Endodermal cell (in vitro differentiated cells): ENCODE data around the gene TFCP2L1. TPM values are rescaled to one million over a fixed set of nuclear protein-coding genes. Genes with fewer than 3 reads are reported as not detected.
A peak's percentile ranks its signal among the peaks of the same experiment; 100 is the strongest.

ENCODE experiments used
- DNase-seq: peaks from one replicate; pipeline ENCODE4 v3.0.0-alpha.2; 2017
- H3K27ac ChIP-seq: 2 replicates; pipeline ENCODE4 v1.5.1; 2013; ENCODE audit warnings: mild to moderate bottlenecking, low read depth, low read length, moderate library complexity
- H3K27me3 ChIP-seq: 2 replicates; pipeline ENCODE4 v1.6.1; 2013; ENCODE audit warnings: mild to moderate bottlenecking, low read length, moderate library complexity; ENCODE audit not compliant: insufficient read depth, control insufficient read depth, poor library complexity, severe bottlenecking
- H3K36me3 ChIP-seq: 2 replicates; pipeline ENCODE4 v1.7.0; 2013; ENCODE audit warnings: mild to moderate bottlenecking, low read length, moderate library complexity; ENCODE audit not compliant: control insufficient read depth, insufficient read depth
- H3K4me1 ChIP-seq: one replicate; pipeline ENCODE4 v1.7.0; 2013; ENCODE audit warnings: low read length; ENCODE audit not compliant: control insufficient read depth, insufficient read depth
- H3K4me3 ChIP-seq: 2 replicates; pipeline ENCODE4 v1.5.1; 2013; ENCODE audit warnings: mild to moderate bottlenecking, low read length, moderate library complexity
- H3K9ac ChIP-seq: 2 replicates; pipeline ENCODE4 v1.6.1; 2013; ENCODE audit warnings: mild to moderate bottlenecking, low read length, moderate library complexity; ENCODE audit not compliant: poor library complexity, severe bottlenecking; ENCODE audit errors: extremely low read depth
- H3K9me3 ChIP-seq: 2 replicates; pipeline ENCODE4 v1.6.1; 2013; ENCODE audit warnings: mild to moderate bottlenecking, low read length, moderate library complexity; ENCODE audit not compliant: control insufficient read depth
- H3K27ac Mint-ChIP-seq: 2 replicates; pipeline ENCODE4 v1.8.0; 2020; ENCODE audit warnings: mixed read lengths
- H3K27me3 Mint-ChIP-seq: 2 replicates; pipeline ENCODE4 v1.8.0; 2021; ENCODE audit warnings: mild to moderate bottlenecking, mixed read lengths; ENCODE audit not compliant: insufficient read depth
- H3K36me3 Mint-ChIP-seq: 2 replicates; pipeline ENCODE4 v1.8.0; 2020; ENCODE audit warnings: low read depth, mixed read lengths
- H3K4me1 Mint-ChIP-seq: 2 replicates; pipeline ENCODE4 v1.8.0; 2020; ENCODE audit warnings: mixed read lengths
- H3K4me3 Mint-ChIP-seq: 2 replicates; pipeline ENCODE4 v1.8.0; 2020; ENCODE audit warnings: mild to moderate bottlenecking, moderate library complexity, mixed read lengths
- H3K9me3 Mint-ChIP-seq: 2 replicates; pipeline ENCODE4 v1.8.0; 2020; ENCODE audit warnings: mild to moderate bottlenecking, mixed read lengths
- WGBS, 2 experiments: methylation state at CpG; one replicate each; pipeline versions ENCODE4 v1.1.5 to v1.1.7; 2013; ENCODE audit warnings: missing lambda C conversion rate in 2 of 2, mixed read lengths in 1 of 2; ENCODE audit not compliant: insufficient coverage in 1 of 2, insufficient read length in 1 of 2; 5-methylcytosine and 5-hydroxymethylcytosine counted together
- total RNA-seq, 2 donors: library from RNA; stranded (reverse); fragmentation: NEBNext Ultra II Directional in 1 of 2; extraction: Animal tissue kit (Norgen Biotek cat#: 25700) in 1 of 2; gene quantifications; 2 replicates in 1 of 2; 3 replicates in 1 of 2; pipeline ENCODE4 v1.2.1, GENCODE V29; 2021
- TF ChIP-seq, protein P1 (sequence below): fragments of 200-600 bp; sonication (generic); conservative IDR thresholded peaks from 2 replicates; pipeline ENCODE4 v1.5.0; 2021; ENCODE audit warnings: antibody characterized with exemption, mild to moderate bottlenecking

TFCP2L1 gene
- total RNA-seq, 2 donors from 2014 or later, result 3.3 to 4.3 TPM

DNA sequence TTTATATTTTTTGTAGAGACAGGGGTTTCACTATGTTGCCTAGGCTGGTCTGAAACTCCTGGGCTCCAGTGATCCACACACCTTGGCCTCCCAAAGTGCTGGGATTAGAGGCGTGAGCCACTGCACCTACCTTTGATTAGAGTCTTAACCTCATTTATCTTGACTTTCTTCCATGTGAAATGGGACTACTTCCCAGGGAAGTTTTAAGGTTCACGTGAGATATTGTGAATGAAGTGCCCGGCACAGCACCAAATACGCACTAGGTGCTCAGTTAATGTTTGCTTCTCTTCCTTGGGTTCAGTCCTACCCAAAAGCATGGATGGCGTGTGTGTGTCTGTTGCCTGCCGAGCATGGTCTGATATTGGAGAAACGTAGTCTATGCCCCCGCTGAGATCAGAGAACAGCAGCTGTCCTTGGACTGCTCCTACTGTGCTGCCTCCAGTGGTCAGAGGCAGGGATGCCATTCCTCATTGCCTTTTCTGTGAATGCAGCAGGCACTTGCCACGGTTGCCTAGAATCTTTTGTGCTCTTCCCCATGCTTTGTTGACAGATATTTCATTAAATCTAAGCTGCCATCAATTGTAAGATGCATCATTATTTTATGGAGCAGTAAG, 12.3 kb upstream of the TFCP2L1 start:
- no peaks in the 10 kb centered on the region for H3K4me1 ChIP-seq
- Mint-ChIP-seq H3K4me3 (no peak overlapping the region), H3K27ac (no peak overlapping the region), H3K36me3 (no peaks in the 10 kb centered on the region), H3K27me3 (peaks cover 9% of the 10 kb centered on the region), H3K9me3 (no peaks in the 10 kb centered on the region), H3K4me1 (no peaks in the 10 kb centered on the region)
- H3K27me3 ChIP-seq, result no peaks in the 10 kb centered on the region
- H3K4me3 ChIP-seq, result no peak overlapping the region
- WGBS, 2 experiments, result 56 to 60% methylated on average over 9 of the region's 9 CpGs
- no peak overlapping the region for H3K27ac ChIP-seq
- no peak overlapping the region for H3K9ac ChIP-seq
- TF ChIP-seq, protein P1, sequence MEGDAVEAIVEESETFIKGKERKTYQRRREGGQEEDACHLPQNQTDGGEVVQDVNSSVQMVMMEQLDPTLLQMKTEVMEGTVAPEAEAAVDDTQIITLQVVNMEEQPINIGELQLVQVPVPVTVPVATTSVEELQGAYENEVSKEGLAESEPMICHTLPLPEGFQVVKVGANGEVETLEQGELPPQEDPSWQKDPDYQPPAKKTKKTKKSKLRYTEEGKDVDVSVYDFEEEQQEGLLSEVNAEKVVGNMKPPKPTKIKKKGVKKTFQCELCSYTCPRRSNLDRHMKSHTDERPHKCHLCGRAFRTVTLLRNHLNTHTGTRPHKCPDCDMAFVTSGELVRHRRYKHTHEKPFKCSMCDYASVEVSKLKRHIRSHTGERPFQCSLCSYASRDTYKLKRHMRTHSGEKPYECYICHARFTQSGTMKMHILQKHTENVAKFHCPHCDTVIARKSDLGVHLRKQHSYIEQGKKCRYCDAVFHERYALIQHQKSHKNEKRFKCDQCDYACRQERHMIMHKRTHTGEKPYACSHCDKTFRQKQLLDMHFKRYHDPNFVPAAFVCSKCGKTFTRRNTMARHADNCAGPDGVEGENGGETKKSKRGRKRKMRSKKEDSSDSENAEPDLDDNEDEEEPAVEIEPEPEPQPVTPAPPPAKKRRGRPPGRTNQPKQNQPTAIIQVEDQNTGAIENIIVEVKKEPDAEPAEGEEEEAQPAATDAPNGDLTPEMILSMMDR, result peak; percentile 85
- no peaks in the 10 kb centered on the region for H3K9me3 ChIP-seq
- H3K36me3 ChIP-seq, result no peaks in the 10 kb centered on the region
- DNase-seq, result peak; percentile 82

DNA sequence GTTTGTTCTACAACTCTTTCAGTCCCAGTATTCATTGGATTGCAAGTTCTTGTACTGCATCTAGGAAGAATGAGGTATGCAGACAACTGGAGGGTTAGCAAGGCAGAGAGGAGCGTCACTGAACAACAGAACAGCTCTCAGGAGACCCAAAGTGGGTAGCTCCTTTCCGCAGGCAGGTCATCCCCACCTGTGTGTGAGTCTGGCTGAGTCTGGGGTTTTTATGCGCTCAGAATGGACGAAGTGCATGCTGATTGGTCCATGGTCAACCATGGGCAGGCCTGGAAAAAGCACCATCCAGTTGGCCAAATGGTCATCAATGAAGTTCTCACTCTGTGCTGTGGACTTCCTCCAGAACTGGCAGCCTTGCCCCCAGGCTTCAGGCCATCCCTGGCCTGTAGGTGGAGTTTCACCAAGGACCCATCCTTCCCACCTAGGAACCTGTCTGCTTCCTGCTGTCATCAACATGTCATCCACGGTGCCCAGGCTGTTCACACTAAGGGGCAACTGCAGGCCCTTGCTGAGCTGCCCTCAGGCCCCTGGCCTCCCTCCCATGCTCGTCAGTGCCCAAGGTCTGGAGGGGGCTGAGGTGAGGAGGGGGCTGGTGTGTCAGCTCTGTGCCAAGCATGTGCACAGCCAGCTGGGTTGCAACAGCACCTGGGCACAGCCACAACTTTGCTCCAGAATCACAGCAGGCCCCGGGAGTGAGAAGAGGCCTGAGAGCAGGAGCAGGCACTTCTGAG, 11.1 kb upstream of the TFCP2L1 start:
- DNase-seq, result no peak
- TF ChIP-seq, protein P1, result peak; percentile 18
- 85 to 96% methylated on average over 3 to 7 of the region's 7 CpGs for WGBS, 2 experiments
- Mint-ChIP-seq H3K4me1 (no peaks in the 10 kb centered on the region), H3K4me3 (no peak overlapping the region), H3K27me3 (peaks cover 7% of the 10 kb centered on the region), H3K9me3 (no peaks in the 10 kb centered on the region), H3K27ac (no peak overlapping the region), H3K36me3 (no peaks in the 10 kb centered on the region)
- no peaks in the 10 kb centered on the region for H3K9me3 ChIP-seq
- H3K27me3 ChIP-seq, result no peaks in the 10 kb centered on the region
- H3K36me3 ChIP-seq, result no peaks in the 10 kb centered on the region
- no peak overlapping the region for H3K9ac ChIP-seq
- H3K27ac ChIP-seq, result no peak overlapping the region
- H3K4me1 ChIP-seq, result no peaks in the 10 kb centered on the region
- no peak overlapping the region for H3K4me3 ChIP-seq

DNA sequence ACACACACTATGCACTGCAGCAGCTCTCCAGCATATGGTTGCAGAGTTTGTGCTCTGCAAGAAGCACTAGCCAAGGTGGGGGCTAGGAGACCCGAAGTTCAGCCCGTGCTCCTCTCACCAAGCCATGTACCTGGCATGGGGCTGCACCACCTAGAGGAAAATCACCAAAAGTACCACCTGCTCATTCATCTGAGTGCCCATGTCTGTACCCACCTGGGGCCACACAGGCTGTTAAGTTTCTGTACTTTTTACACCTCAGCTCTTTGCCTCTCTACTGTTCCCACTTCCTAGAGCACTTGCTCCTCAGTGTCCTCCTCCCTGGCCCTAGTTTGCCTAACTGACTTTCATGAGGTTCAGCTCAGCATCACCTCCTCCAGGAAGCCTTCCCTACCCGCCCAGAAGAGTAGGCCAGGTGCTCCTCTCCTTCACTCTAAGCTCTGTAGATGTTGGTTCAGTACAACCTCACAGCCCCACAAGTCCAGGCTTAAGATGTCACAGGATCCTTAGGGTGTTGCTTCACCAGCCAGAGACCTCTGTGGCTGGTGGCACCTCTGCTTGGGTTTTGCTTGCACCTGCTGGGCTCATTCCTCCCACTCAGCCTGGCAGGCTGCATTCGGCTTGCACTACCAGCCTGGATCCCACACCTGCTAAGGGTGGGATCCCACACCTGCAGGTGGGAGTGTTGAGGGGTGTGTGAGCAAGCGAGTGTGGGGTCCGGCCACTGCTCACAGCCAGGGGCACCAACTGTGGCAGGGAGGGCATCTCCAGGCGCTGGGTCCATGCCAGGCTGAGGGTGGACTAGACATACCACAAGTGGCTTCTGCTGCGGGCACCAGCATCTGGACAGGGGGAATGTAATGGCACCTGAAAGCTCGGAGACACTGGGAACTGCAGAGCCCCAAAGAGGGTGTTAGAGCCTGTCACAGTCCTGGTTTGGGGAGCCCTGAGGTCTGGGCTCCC, 10.2 kb upstream of the TFCP2L1 start:
- Mint-ChIP-seq H3K27ac (no peak overlapping the region), H3K27me3 (peaks cover 7% of the 10 kb centered on the region), H3K4me1 (no peaks in the 10 kb centered on the region), H3K4me3 (no peak overlapping the region), H3K9me3 (no peaks in the 10 kb centered on the region), H3K36me3 (no peaks in the 10 kb centered on the region)
- no peaks in the 10 kb centered on the region for H3K27me3 ChIP-seq
- H3K36me3 ChIP-seq, result no peaks in the 10 kb centered on the region
- no peak overlapping the region for H3K9ac ChIP-seq
- H3K27ac ChIP-seq, result no peak overlapping the region
- 81 to 84% methylated on average over 8 to 9 of the region's 9 CpGs for WGBS, 2 experiments
- no peaks in the 10 kb centered on the region for H3K9me3 ChIP-seq
- no peak overlapping the region for H3K4me3 ChIP-seq
- no peak for DNase-seq
- H3K4me1 ChIP-seq, result no peaks in the 10 kb centered on the region
- TF ChIP-seq, protein P1, result no peak
